CD4-positive, alpha-beta T cell treated with Interferon gamma for 1 hour (primary cell): ENCODE data around the gene EYS.

ENCODE experiments used
- DNase-seq: peaks from one replicate; pipeline ENCODE4 v3.0.0-alpha.2; 2020

Gene EYS

DNA sequence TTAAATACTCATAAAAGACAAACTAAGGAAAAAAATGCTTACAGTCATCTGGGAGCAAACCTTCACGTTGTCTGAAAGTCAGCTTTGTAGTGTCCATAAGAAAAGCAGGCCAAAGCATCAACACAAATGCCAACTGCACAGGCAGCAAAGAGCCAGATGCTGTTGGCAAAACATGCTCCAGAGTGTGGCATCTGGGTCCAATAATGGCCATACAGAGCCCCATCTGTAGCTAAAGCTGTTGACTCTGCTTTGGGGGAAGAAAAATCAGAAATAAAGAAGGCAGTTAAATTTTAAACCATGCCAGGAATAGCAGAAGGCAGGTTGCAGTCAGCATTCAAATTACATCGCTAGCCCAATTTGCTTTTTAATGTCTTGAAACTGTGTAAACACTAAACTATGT, 776.3 kb downstream of the EYS start:
- no peak for DNase-seq

DNA sequence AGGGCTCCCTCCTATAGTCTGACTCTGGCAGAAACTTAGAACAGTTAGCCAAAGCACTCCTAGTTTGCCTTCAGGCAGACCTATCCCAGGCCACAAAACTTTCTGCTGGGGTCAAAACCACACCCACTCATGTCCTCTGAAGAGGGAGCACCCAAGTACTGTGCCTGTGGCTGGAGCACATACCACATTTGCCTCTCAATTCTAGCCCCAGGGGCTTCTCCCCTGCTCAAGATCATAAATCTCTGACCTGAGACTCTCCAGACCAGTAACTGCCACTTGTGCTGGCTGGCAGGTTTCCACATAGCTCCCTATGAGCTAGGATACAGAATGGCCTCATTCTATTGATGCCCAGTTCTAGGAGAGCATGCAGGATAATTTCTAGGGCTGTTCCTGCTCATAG, 781.0 kb downstream of the EYS start:
- DNase-seq = no peak

DNA sequence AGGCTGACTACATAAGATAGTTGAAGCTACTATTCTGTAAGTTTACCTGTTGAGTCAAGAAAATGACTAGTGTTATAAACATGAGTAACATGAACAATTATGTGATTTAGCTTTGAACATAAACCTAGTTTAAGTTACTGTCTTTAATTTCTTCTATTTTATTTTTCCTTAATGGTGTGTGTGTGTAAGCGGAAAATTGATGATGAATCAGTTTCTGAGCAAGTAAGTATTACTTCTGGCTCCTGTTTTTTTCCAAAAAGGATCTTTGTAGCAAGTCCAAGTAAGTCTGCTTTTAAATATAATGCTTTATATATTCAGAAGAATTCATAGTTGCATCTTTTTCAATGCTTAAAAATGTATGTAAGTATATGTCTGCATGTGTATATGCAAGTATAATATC, 786.8 kb downstream of the EYS start:
- no peak for DNase-seq

DNA sequence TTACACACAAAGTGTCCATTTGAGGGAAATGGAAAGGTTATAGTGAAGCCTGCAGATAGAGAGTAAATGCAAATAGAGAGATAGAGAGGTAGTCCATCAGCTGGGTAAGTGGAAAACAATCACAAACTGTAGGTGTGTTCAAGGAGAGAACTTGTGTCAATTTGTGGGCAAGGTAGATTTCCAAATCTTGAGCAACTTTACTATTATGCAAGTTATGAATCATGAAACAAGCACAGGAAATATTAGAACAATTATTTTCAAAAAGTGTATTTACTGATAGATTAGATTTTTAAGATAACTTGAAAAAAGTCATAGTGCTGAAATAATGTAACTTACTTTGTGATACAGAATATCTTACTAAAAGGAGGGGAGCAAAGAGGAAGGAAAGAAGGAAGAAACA, 792.9 kb downstream of the EYS start:
- DNase-seq = no peak

DNA sequence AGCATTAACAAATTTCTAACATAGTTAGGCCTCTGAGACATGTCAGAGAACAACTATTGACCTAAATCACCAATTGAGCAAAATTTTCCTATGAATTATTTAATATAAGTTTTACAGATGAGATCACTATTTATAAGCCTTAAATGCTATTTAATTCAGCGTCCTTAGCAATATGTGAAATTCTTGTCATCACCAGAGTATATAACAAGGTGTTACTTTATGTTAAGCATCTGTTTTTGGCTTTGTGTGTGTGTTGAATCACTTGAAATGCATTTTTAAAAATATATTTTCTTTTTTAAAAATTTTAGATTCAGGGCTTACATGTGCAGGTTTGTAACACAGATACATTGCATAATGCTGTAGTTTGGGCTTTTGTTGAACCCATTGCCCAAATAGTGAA, 794.1 kb downstream of the EYS start:
- DNase-seq = no peak

DNA sequence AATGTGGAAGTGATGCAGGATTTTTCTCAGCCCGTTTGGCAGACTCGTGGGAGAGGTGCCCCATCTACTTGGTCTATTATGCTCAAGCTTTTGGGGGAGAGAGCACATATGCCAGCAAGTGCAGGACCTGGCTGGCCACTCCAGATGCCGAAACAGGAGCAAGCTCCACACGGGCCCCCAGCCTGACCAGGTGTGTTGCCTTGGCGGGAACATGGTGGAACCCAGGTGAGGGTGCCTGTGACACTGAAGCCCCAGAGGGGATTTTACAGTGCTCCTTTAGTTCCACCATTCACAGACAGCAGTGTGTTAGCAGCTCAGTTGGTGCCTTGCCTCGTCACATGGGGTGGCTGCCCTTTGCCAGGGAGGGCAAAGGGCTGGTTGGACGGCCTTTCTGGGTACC, 798.9 kb downstream of the EYS start:
- no peak for DNase-seq

DNA sequence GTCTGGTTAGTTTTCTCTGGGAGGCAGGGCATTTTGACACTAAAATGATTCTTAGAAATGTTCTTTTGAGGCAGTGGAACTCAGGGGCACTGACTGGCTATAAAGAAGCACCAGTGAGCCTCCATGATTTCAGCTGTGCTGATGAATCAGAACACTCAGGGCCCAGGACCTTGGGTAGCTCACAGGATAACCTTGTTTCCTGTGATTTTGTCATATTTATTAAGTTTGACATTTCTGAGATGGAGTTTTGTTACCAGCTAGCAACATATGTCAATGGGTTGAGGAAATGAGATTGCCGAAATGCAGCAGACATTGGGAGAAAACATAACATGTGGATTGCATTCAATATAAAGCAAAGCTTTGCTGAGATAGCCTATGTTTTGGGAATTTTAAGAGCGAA, 802.4 kb downstream of the EYS start:
- DNase-seq = no peak

DNA sequence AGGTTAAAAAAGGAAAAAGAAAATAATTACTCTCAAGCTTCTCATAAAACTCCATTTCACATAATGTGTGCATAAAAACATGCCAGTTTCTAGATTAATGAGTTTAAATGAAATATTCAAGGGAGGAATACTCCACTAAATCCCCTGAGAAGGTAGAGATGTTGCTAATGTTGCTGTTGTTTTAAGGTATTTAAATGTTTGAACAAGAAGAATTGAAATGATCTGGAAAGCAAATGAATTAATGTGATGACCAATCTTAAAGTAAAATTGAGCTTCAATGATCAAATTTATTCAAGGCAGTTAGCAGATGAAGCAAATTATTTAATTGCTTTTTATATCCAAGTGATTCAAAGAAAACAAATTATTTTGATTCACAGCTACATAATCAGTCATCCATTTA, 804.4 kb downstream of the EYS start:
- no peak for DNase-seq

DNA sequence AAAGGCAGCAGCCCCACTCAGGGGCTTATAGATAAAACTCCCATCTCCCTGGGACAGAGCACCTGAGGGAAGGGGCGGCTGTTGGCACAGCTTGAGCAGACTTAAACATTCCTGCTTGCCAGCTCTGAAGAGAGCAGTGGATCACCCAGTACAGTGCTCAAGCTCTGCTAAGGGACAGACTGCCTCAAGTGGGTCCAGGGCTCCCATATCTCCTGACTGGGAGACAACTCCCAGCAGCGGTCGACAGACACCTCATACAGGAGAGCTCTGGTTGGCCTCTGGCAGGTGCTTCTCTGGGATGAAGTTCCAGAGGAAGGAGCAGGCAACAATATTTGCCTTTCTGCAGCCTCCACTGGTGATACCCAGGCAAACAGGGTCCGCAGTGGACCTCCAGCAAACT, 810.1 kb downstream of the EYS start:
- no peak for DNase-seq

DNA sequence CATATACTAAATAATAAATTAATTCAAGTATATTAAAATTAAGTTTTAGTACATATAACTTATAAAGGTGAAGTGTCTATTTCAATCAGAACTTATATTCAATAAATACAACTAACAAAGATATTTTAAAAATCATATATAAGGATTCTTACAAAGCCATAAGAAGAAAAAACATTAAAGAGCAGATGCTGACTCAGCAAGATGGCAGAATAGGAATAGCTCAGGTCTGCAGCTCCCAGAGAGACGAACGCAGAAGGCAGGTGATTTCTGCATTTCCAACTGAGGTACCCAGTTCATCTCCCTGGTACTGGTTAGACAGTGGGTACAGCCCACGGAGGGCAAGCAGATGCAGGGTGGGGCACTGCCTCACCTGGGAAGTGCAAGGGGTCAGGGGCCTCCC, 811.1 kb downstream of the EYS start:
- no peak for DNase-seq

DNA sequence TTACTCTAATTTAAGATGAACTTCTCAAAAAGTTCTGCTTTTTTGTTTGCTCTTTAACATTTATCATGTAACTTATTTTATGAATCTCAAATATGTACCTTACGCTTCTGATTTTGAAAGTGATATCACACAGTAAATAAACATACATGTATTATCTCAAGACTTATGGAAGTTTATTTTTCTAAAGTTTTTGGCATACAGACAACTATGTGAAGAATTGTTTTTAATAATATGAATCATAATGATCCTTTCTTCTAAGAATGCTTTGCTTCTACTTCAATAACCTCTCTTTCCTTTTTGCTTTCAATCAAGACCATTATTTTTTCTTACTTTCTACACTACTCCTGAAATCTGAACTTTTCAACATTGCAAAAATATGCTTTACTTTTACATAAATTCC, 816.4 kb downstream of the EYS start:
- DNase-seq = no peak

DNA sequence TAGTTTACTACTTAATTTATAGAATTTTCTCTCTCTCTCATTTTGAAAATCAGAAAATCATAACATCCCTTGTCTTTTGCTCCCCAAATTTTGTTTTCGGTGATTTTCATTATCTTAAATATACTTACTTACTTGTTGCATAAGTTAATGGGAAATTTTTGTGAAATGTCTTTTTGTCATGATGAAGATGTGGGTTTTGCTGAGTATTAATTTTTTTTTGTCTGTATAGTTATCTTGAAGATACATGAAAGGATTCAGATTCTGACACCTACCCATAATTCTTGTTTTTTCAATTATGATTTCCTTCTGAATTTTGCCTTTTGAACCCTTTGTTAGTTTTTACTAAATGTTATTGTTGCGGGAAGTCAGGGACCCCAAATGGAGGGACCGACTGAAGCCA, 817.9 kb downstream of the EYS start:
- DNase-seq = no peak

DNA sequence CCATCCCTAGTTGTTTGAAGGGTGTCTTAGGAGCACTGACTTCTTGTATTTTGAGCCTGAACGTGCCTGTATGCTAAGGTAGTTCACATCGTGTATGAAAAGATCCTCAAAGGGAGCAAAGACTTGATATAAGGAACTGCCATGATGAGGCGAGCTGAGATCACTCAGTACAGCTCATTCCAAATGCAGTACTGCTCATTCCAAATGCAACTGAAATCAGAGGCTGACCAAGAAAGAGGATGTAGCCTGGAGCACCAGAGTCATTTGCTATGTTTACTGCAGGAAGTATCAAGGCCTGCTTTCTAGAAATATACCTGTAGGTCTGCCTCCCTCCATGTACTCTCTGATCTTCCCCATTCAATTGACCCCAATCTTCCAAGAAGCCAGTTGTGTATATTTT, 832.2 kb downstream of the EYS start:
- no peak for DNase-seq

DNA sequence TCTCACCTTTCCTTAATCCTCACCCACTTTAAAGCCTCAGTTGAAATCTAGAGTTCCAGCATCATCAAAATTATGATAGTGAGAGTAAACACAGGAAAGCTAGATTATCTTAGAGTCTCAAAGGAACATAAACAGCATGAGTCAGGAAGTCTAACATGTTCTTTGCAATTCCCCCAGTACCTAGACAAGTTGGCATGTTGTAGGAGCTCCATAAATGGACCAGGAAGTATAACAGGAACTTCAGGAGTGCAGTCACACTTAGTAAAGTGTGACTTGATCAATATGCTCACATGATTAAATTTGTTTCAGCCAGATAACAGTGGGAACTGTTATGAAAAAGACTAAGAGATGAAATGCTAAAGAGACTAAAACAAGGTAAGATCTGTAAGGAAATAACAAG, 834.4 kb downstream of the EYS start:
- no peak for DNase-seq

DNA sequence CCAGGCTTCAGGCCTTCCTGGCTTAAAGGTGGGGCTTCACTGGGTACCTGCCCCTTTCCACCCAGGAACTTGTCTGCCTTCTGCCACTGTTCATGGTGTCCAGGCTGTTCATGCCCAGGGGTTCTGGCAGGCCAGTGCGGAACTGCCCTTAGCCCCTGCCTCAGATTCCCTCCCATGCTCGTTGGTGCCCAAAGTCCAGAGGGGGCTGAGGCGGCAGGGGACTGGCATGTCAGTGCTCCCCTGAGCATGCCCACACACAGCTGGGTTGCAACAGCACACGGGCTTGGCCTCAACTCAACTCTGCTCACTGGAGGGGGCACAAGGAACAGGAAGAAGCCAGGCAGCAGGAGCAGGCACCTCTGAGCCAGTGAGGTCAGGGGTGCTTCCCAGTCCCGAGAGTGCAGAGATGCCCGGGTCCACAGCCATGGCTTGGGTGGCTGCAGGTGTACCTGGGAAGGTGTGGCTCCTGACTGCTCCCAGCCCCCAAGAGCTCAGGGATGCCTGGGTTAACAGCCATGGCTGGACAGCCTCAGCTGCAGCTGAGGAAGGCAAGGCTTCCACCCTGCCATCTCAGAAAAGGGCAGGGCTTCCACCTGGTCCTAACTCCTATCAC, 845.9 kb downstream of the EYS start:
- no peak for DNase-seq

DNA sequence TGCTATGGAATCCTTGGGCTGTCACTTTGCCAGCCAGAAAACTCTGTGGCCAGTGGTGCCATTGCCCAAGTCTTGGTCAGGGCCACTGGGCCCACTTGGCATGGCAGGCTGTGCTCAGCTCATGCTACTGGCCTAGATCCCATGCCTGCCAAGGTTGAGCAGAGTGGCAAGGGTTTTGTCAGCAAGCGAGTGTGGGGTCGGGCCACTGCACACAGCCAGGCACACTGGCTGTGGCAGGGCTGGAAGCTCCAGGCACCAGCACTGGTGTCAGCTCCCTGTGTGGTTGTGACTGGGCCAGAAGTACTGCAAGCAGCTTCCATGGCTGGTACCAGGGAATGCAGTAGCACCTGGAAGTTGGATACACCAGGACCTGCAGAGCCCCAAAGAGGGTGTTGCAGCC, 846.8 kb downstream of the EYS start:
- DNase-seq = no peak

DNA sequence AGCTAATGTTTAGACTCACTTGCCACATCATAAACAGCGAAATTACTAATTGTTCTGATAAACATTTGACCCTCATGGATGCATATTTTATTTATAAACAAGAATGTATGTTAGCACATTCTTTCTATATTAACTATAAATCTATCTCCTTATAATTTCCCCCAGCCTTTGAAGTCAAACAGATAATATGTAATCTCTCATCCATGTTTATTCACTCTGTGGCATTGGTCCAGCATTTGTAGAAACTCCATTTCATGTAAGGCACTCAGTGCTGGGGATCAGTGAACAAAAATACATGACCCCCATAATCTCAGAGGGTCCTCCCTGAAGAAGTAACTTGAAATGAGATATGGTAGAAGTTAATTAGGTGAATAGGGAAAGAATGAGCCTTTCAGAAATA, 856.9 kb downstream of the EYS start:
- DNase-seq = no peak

DNA sequence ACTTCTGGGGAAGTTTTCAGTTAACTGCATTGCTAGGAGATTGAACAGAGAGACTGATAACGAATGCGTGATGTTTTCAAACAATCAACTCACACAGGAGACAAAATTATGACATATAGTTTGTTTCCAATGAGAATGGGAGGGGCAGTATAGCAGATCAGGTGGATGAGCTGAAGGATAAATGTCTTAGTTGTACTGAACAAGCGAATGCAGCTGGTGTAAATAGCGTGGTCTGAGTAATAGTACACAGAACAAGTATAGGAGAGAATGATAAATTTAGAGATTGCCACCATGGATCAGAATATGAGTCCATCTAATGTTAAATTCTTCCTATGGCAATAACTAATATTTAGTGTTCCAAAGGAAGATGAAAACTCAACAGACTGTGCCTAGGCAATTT, 858.6 kb downstream of the EYS start:
- DNase-seq = no peak

DNA sequence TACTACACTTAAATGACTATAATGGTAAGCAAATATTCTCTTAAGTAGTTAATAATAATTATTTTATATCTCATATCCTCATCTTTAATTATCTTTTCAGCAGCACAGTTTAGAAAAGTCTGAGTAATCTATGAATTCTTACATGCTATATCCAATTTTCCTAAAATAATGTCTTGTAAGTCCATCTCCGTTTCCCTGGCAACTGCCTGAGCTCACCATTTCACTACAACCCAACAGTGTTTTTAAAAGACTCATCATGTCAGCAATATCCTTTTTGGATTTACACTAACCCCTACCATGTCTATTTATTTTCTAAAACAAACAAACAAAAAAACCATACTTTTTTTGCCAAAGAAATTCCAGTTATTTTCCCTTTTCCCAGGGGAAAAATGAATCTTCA, 859.6 kb downstream of the EYS start:
- no peak for DNase-seq

DNA sequence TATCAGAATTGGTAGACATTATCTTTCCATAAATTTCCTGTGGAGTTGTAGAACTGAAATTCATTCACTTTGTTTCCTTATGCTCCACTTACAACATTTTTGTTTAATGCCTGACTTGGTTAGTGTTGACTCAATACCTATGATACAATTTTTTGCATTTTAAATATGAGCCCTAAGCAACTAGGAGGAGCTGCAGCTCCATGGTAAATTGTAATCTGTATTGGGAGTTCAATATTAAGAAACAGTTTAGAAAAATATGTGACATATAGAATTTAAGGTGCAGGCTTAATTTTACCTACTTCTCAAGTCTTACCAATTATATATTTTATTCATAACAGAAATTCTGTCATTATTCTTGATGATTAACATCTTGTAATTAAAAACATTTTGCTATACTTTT, 868.3 kb downstream of the EYS start:
- DNase-seq = no peak

DNA sequence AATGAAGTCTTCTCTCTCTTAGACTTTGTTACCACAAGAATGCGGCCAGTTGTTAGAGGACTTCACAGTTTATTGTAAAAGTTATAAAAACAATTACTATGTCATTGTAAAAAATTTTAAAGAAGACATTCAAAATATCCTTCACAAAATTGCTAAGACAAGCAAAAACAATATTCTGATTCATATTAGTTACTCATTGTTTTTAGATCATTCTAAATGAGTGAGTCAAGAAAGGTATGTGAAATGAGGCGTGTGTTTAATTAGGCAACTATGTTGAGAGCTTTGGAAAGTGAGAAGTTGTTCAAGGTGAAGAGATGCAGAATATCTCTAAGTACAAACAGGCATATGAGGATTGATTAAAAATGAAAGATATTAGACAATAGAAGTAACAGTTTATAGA, 875.3 kb downstream of the EYS start:
- no peak for DNase-seq

DNA sequence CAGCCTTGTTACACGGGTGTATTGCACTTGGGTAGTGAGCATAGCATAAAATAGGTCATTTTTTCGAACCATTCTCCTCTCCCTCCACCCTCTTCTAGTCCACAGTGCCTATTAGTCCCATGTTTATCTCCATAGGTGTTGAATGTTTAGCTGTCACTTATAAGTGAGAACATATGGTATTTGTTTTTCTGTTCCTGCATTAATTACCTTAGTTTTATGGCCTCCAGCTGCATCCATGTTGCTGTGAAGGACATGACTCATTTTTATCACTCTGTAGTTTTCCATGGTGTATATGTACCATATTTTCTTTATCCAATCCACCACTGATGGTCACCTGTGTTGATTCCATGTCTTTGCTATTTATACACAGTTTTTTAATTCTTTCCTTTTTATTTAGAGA, 889.5 kb downstream of the EYS start:
- no peak for DNase-seq

DNA sequence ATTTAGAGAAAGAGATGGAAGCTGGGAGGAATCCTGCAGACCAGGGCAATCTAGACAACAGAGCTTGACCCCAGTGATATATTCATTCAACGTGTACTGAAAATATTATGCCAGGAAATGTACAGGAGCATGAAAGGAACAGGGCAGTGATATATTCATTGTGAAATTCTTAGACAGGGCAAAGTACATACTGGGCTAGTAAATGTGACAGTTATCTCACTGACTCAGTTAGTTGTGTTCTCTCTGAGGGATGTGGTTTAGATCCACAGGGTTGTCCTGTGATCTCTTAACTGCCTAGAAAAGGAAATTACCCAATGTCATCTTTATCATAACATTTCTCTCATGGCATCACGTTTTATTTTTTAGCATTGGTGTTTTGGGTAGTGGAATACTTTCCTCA, 891.3 kb downstream of the EYS start:
- DNase-seq = no peak

DNA sequence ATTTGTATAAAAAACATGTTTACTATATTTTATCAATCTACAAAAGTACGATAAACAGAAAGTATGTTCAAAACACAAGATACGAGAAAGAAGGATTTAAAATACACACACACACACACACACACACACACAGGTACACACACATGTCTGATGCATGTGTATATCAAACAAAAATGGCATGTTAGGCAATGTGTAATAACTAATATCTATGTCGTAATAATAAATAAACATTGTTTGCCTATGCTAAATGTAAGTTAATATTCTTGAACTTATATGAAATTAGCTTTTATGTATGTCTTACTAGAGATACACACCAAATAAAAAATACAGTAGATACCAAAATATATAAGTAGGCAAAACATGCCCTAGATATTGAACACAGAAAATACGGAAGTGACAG, 894.9 kb downstream of the EYS start:
- DNase-seq = no peak

DNA sequence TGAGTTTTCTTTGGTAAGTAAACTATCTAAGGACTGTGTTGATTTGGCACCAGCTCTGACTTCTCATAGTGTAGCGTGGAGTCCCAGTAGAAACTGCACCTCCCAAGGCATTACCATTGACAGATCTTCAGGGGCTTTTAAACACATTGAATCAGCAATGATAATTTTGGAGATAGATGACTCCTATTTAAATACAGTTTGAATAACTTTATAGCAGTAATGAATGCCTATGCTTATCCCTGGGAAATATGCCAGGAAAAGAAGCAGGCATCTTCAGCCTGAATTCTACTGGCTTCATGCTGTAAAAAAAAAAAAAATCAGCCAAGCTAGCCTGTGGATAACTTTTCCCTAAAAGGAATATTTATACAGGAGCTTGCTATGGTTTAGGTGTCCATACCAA, 895.9 kb downstream of the EYS start:
- DNase-seq = no peak

DNA sequence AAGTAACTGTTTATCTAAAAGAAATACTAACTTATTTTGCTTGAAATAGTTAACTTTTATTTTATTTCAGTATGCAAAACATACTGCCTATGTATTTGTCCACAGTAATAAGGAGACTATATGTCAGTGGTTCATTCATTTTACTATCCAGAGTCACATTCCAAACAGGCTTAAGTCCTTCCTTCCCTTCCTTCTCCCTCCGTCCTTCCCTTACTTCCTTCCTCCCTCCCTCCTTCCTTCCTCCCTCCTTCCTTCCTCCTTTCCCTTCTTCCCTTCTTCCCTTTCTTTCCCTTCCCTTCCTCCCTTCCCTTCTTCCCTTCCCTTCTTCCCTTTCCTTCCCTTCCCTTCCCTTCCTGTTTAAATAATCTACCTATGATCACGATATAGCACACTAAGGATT, 899.2 kb downstream of the EYS start:
- DNase-seq = no peak
